ENCODE data around the gene NLRP4.

The NLRP4 gene

GRCh38 chr19:55836340-55836739, at the start of gene NLRP4:
Gene NLRP4 (plus strand): TSS chr19:55836540. CDS start chr19:55852081, 15,541 bp downstream.
- DNase-seq (ENCODE audit: low spot score): no peak

GRCh38 chr19:55795021-55795420, 41.3 kb upstream of the NLRP4 start:
- no peak for DNase-seq (ENCODE audit: low spot score)

GRCh38 chr19:55801416-55801815, 34.9 kb upstream of the NLRP4 start:
- DNase-seq (ENCODE audit: low spot score): no peak

- no peak for DNase-seq (ENCODE audit: low spot score)
These were observed 34.1 kb upstream of the NLRP4 start for GRCh38 chr19:55802281-55802680.

GRCh38 chr19:55809381-55810058, 26.8 kb upstream of the NLRP4 start:
- peak; percentile 37 for DNase-seq (ENCODE audit: low spot score)

- DNase-seq (ENCODE audit: low spot score): no peak
These were observed 25.0 kb upstream of the NLRP4 start for GRCh38 chr19:55811340-55811739.

GRCh38 chr19:55812449-55812848, 23.9 kb upstream of the NLRP4 start:
- no peak for DNase-seq (ENCODE audit: low spot score)

GRCh38 chr19:55813906-55814305, 22.4 kb upstream of the NLRP4 start:
- no peak for DNase-seq (ENCODE audit: low spot score)

- DNase-seq (ENCODE audit: low spot score): no peak
These were observed 16.3 kb upstream of the NLRP4 start for GRCh38 chr19:55820037-55820436.

- DNase-seq (ENCODE audit: low spot score): no peak
These were observed 5.7 kb upstream of the NLRP4 start for GRCh38 chr19:55830656-55831055.

GRCh38 chr19:55831846-55832245, 4.5 kb upstream of the NLRP4 start, which contains the start of gene NLRP11:
Gene NLRP11 (minus strand): TSS chr19:55831999. CDS start chr19:55818174, 13,825 bp downstream.
- DNase-seq (ENCODE audit: low spot score): no peak

GRCh38 chr19:55832676-55833075, 3.7 kb upstream of the NLRP4 start:
- no peak for DNase-seq (ENCODE audit: low spot score)

- no peak for DNase-seq (ENCODE audit: low spot score)
These were observed 1.9 kb downstream of the NLRP4 start for GRCh38 chr19:55838251-55838650.

GRCh38 chr19:55838906-55839305, 2.6 kb downstream of the NLRP4 start:
- DNase-seq (ENCODE audit: low spot score): no peak

GRCh38 chr19:55855160-55855559, 18.8 kb downstream of the NLRP4 start:
- no peak for DNase-seq (ENCODE audit: low spot score)

GRCh38 chr19:55857149-55857548, 20.8 kb downstream of the NLRP4 start:
- no peak for DNase-seq (ENCODE audit: low spot score)

GRCh38 chr19:55857974-55858373, 21.6 kb downstream of the NLRP4 start:
- DNase-seq (ENCODE audit: low spot score): no peak

- DNase-seq (ENCODE audit: low spot score): no peak
These were observed 22.1 kb downstream of the NLRP4 start for GRCh38 chr19:55858401-55858800.

- no peak for DNase-seq (ENCODE audit: low spot score)
These were observed 22.6 kb downstream of the NLRP4 start for GRCh38 chr19:55858969-55859368.

- DNase-seq (ENCODE audit: low spot score): no peak
These were observed 30.2 kb downstream of the NLRP4 start for GRCh38 chr19:55866521-55866920.

- no peak for DNase-seq (ENCODE audit: low spot score)
These were observed 30.8 kb downstream of the NLRP4 start for GRCh38 chr19:55867101-55867500.

GRCh38 chr19:55870736-55871135, 34.4 kb downstream of the NLRP4 start:
- DNase-seq (ENCODE audit: low spot score): no peak

- DNase-seq (ENCODE audit: low spot score): no peak
These were observed 40.9 kb downstream of the NLRP4 start for GRCh38 chr19:55877211-55877610.

GRCh38 chr19:55882626-55883025, 46.3 kb downstream of the NLRP4 start:
- DNase-seq (ENCODE audit: low spot score): no peak

All from kidney capillary endothelial cell (primary cell).